GM21367 (cell line): ENCODE measurements around the gene MYH6.
"Not testable (repeated sequence)": the region's sequence is repeated elsewhere in the genome, so short reads cannot be mapped to it uniquely, and the experiment has no call there.

Experiments
- ATAC-seq: cut with Tn5 transposase; IDR thresholded peaks from one replicate; pipeline ENCODE4 v1.9.1; 2021; ENCODE audit not compliant: unreplicated experiment

The MYH6 gene

GRCh38 chr14:23436327-23437132 lies 28.5 kb upstream of the MYH6 start:
- ATAC-seq, result no peak

- ATAC-seq, result no peak
Observed at GRCh38 chr14:23435543-23436326, 27.7 kb upstream of the MYH6 start, which contains the start of gene MYH7. MYH7 (minus strand) TSS chr14:23435660; CDS start chr14:23433732, 1,928 bp downstream.

- ATAC-seq, result no peak
Observed at GRCh38 chr14:23434488-23435222, 26.6 kb upstream of the MYH6 start.

GRCh38 chr14:23433457-23433856 lies 25.4 kb upstream of the MYH6 start:
- ATAC-seq, result no peak

DNA sequence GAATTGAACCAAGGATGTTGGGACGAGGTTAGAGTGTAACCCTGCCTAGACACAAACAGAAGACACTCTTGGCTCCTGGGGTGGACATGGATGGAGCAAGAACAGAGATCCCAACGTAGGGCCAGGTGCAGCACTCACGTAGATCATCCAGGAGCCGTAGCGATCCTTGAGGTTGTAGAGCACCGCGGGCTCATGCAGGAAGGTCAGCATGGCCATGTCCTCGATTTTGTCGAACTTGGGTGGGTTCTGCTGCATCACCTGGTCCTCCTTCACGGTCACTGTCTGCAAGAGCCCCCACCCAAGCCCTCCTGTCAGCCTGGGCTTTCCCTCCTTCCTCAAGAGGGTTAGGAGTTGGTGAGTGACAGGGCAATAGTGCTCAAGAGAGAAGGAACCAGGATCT lies 24.9 kb upstream of the MYH6 start:
- no peak for ATAC-seq

GRCh38 chr14:23432102-23432925 lies 24.2 kb upstream of the MYH6 start:
- ATAC-seq, result no peak

GRCh38 chr14:23431486-23431885 lies 23.4 kb upstream of the MYH6 start:
- no peak for ATAC-seq

GRCh38 chr14:23430723-23431085 lies 22.6 kb upstream of the MYH6 start:
- ATAC-seq, result no peak

- ATAC-seq, result no peak
Observed at GRCh38 chr14:23430016-23430722, 22.1 kb upstream of the MYH6 start.

DNA sequence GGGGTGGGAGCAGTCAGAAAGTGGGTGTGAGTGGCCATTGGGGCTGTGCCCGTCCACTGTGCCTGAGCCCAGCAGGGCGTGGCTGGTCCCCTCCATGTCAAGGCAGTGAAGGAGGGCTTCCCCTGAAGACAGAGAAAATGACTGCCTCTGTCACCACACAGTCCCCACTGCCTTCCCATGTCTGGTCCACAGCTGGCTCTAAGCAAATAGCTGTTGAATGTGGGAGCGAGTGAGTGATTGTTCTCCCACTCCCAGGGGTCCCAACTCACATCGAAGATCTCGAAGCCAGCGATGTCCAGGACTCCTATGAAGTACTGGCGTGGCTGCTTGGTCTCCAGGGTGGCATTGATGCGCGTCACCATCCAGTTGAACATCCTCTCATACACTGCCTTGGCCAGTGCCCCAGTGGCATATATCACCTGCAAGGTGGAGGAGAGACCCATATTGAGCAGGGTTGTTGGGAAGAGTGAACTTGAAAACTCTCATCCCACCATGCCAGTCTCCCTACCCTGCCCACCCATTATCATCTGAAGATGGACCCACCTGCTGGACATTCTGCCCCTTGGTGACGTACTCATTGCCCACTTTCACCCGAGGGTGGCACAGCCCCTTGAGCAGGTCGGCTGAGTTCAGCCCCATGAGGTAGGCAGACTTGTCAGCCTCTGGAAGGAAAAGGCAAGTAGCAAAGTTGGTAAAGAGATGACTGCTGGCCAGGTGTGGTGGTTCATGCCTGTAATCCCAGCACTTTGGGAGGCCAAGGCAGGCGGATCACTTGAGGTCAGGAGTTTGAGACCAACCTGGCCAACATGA lies 20.8 kb upstream of the MYH6 start:
- ATAC-seq, result no peak

GRCh38 chr14:23425798-23426197 lies 17.7 kb upstream of the MYH6 start:
- ATAC-seq, result not testable (repeated sequence)

GRCh38 chr14:23425169-23425568 lies 17.1 kb upstream of the MYH6 start:
- ATAC-seq, result no peak

GRCh38 chr14:23423657-23424056 lies 15.6 kb upstream of the MYH6 start:
- no peak for ATAC-seq

DNA sequence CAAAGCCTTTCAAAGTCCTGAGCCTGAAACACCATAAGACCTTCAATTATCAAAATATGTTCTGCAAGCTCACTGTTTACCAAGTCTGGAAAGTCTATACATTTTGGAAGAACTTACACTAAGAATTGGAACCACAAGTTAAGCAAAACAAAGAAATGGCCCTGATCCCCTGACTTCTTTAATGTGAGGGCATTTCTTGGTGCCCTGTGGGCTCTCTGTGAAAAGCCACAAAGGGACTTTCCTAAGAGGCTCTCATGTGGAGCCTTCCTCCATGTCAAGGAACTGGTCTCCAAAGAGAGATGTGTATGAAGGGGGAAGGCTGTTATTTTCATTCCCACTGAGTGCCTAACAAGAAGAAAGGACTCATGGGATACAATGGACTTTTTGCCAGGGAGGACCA lies 13.5 kb upstream of the MYH6 start:
- no peak for ATAC-seq

GRCh38 chr14:23419646-23420045 lies 11.6 kb upstream of the MYH6 start:
- not testable (repeated sequence) for ATAC-seq

- no peak for ATAC-seq
Observed at GRCh38 chr14:23418021-23418420, 9.9 kb upstream of the MYH6 start.

- not testable (repeated sequence) for ATAC-seq
Observed at GRCh38 chr14:23417269-23417668, 9.2 kb upstream of the MYH6 start.

DNA sequence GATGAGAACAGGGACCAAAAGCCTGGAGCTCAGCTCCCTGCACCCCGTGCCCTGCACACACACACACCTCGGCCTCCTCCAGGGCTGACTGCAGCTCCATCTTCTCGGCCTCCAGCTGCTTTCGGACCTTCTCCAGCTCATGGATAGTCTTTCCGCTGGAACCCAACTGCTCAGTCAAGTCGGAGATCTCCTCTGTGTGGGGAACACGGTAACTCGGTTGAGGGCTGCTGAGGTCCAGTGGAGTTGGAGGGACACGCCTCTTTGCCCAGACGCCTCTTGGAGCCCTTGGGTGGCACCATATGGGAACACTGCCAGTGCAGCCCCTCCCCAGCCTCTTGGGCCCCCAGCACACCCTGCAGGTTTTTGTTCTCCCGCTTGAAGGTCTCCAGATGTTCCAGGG lies 8.7 kb upstream of the MYH6 start:
- no peak for ATAC-seq
